ENCODE results near the gene POLR1E. TPM values are rescaled to one million over a fixed set of nuclear protein-coding genes. Genes with fewer than 3 reads are reported as not detected.

Gene POLR1E
- total and polyA plus RNA-seq, 3 experiments from 2014 or later: 21.4 to 84.6 (median 82.5) TPM

DNA sequence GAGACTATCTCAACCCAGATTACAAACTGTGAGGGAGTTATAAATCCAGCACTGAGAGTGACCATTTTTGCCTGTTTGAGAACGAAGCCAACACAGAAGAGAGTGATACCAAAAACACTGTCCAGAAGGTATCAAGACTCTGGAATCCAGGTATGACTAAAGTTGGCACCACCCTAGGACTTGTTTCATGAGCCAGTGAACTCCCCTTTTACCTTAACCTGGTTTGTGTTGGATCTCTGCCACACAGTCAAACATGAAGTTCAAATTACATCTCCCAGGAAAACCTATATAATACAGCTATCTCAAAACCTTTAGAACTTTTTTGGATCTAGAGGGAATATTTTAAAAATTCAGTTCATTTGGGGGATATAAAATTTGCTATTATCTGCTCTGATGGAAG, 31.9 kb upstream of the POLR1E start:
- Histone ChIP-seq H3K4me3 (ENCODE audit: low read length) (no peak overlapping the region), H3K36me3 (ENCODE audit: insufficient read depth, low read length) (peaks cover 10% of the 10 kb centered on the region), H3K4me1 (ENCODE audit: insufficient read depth, low read length) (peaks cover 6% of the 10 kb centered on the region), H3K27ac (ENCODE audit: low read depth, low read length) (no peak overlapping the region), H3K9me3 (ENCODE audit: low read length) (no peaks in the 10 kb centered on the region), H3K27me3 (ENCODE audit: insufficient read depth, low read length, poor library complexity, severe bottlenecking) (no peaks in the 10 kb centered on the region)
- peaks cover 0 to 32% (median 10%) of the 10 kb centered on the region in 3 donors for H3K36me3 Mint-ChIP-seq
- H3K4me3 Mint-ChIP-seq: no peak overlapping the region
- H3K9me3 Mint-ChIP-seq: no peaks in the 10 kb centered on the region
- DNase-seq: no peak
- peaks cover 32 to 64% (median 54%) of the 10 kb centered on the region in 3 donors for H3K4me1 Mint-ChIP-seq
- ChIA-PET CTCF (no interaction called here), POLR2A (no interaction called here)
- H3K27me3 Mint-ChIP-seq: no peaks in the 10 kb centered on the region
- H3K27ac Mint-ChIP-seq: peak overlapping the region in 1 of 8 donors; percentile 7

GRCh38 chr9:37454238-37454637, 31.5 kb upstream of the POLR1E start:
- Mint-ChIP-seq H3K36me3 (peaks cover 0 to 31% (median 10%) of the 10 kb centered on the region in 3 donors), H3K27ac (peak overlapping the region in 2 of 8 donors; percentile 7 to 30), H3K27me3 (no peaks in the 10 kb centered on the region), H3K9me3 (no peaks in the 10 kb centered on the region), H3K4me3 (no peak overlapping the region), H3K4me1 (peaks cover 32 to 64% (median 54%) of the 10 kb centered on the region in 3 donors)
- DNase-seq: no peak
- Histone ChIP-seq H3K27me3 (ENCODE audit: insufficient read depth, low read length, poor library complexity, severe bottlenecking) (no peaks in the 10 kb centered on the region), H3K27ac (ENCODE audit: low read depth, low read length) (no peak overlapping the region), H3K4me3 (ENCODE audit: low read length) (no peak overlapping the region), H3K36me3 (ENCODE audit: insufficient read depth, low read length) (peaks cover 10% of the 10 kb centered on the region), H3K4me1 (ENCODE audit: insufficient read depth, low read length) (peaks cover 6% of the 10 kb centered on the region), H3K9me3 (ENCODE audit: low read length) (no peaks in the 10 kb centered on the region)
- CTCF ChIA-PET: no interaction called here
- POLR2A ChIA-PET: no interaction called here

DNA sequence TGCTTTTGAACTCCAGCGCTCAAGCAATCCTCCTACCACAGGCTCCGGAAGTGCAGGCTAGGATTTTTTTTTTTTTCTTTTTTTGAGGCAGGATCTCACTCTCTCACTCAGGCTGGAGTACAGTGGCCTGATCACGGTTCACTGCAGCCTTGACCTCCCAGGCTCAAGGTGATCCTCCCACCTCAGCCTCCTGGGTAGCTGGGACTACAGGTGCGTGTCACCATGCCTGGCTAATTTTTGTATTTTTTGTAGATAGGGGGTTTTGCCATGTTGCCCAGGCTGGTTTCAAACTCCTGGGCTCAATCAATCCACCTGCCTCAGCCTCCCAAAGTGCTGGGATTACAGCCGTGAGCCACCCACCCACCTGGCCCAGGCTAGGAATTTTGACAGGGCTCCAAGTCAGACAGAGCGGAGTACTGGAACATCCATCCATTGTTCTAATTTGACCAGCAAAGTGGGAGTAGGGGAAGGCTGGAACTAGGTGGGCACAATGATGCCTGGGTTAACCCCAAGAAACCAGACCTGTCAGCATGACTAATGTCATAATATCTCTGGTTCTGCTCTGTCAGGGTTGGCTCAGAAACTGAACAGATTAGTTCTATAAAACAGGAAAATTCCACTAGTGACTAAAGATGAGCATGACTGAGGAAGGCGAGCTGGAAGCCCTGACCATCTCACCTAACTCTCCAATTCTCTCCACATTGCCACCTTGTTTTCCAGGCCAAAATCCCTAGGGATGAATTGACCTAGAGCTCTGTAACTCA, 29.7 kb upstream of the POLR1E start:
- Mint-ChIP-seq H3K27me3 (no peaks in the 10 kb centered on the region), H3K4me1 (peaks cover 32 to 63% (median 56%) of the 10 kb centered on the region in 3 donors), H3K4me3 (no peak overlapping the region), H3K9me3 (no peaks in the 10 kb centered on the region), H3K27ac (peak overlapping the region in 2 of 8 donors; percentile 34 to 58), H3K36me3 (peaks cover 0 to 18% (median 6%) of the 10 kb centered on the region in 3 donors)
- Histone ChIP-seq H3K4me3 (ENCODE audit: low read length) (no peak overlapping the region), H3K27me3 (ENCODE audit: insufficient read depth, low read length, poor library complexity, severe bottlenecking) (no peaks in the 10 kb centered on the region), H3K9me3 (ENCODE audit: low read length) (no peaks in the 10 kb centered on the region), H3K36me3 (ENCODE audit: insufficient read depth, low read length) (no peaks in the 10 kb centered on the region), H3K4me1 (ENCODE audit: insufficient read depth, low read length) (peaks cover 6% of the 10 kb centered on the region), H3K27ac (ENCODE audit: low read depth, low read length) (no peak overlapping the region)
- CTCF ChIA-PET: interaction anchor here (1.4 kb wide), 1 partner anchor 15 kb away, joined by 3 read pairs; no protein-coding TSS in a partner anchor
- DNase-seq: no peak
- POLR2A ChIA-PET: no interaction called here

- H3K27me3 Mint-ChIP-seq: no peaks in the 10 kb centered on the region
- H3K27ac Mint-ChIP-seq: peak overlapping the region in 1 of 8 donors; percentile 90
- H3K4me3 ChIP-seq (ENCODE audit: low read length): no peak overlapping the region
- no peaks in the 10 kb centered on the region for H3K27me3 ChIP-seq (ENCODE audit: insufficient read depth, low read length, poor library complexity, severe bottlenecking)
- CTCF ChIA-PET: interaction anchor here (1.4 kb wide), 1 partner anchor 14 kb away, joined by 3 read pairs; no protein-coding TSS in a partner anchor
- peaks cover 6% of the 10 kb centered on the region for H3K4me1 ChIP-seq (ENCODE audit: insufficient read depth, low read length)
- H3K36me3 Mint-ChIP-seq: peaks cover 0 to 14% (median 5%) of the 10 kb centered on the region in 3 donors
- no peaks in the 10 kb centered on the region for H3K9me3 ChIP-seq (ENCODE audit: low read length)
- H3K9me3 Mint-ChIP-seq: no peaks in the 10 kb centered on the region
- H3K4me3 Mint-ChIP-seq: no peak overlapping the region
- no peak for DNase-seq
- H3K27ac ChIP-seq (ENCODE audit: low read depth, low read length): no peak overlapping the region
- peaks cover 31 to 64% (median 56%) of the 10 kb centered on the region in 3 donors for H3K4me1 Mint-ChIP-seq
- no peaks in the 10 kb centered on the region for H3K36me3 ChIP-seq (ENCODE audit: insufficient read depth, low read length)
- POLR2A ChIA-PET: no interaction called here
These were observed 28.9 kb upstream of the POLR1E start for GRCh38 chr9:37456817-37457216.

DNA sequence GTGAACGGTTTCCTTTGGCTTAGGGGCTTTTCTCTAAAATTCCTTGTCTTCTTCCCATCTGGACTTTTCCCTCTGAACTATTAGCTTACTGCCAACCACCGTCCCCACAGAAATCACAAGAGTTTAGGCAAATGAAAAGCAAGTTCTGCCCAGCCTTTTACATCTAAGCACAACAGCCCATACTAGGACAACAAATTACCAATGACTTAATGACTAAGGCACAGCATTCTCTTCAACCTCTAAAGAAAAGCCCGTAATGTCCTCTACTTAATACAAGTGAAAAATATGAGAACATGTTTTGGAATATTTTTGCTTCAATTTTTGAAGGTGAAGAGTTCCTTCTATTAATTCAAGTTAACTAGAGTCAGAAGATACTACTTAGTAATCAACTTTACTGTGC, 21.7 kb upstream of the POLR1E start:
- Mint-ChIP-seq H3K27ac (peak overlapping the region; percentile 94 to 99 (median 98)), H3K9me3 (no peaks in the 10 kb centered on the region), H3K36me3 (peaks cover 0 to 16% (median 5%) of the 10 kb centered on the region in 3 donors), H3K4me3 (peak overlapping the region; percentile 91 to 98 (median 96)), H3K27me3 (peaks cover 0 to 9% of the 10 kb centered on the region in 2 donors), H3K4me1 (peaks cover 28 to 42% (median 42%) of the 10 kb centered on the region in 3 donors)
- peak overlapping the region; percentile 96 for H3K4me3 ChIP-seq (ENCODE audit: low read length)
- H3K27me3 ChIP-seq (ENCODE audit: insufficient read depth, low read length, poor library complexity, severe bottlenecking): no peaks in the 10 kb centered on the region
- peak overlapping the region; percentile 95 for H3K27ac ChIP-seq (ENCODE audit: low read depth, low read length)
- POLR2A ChIA-PET: no interaction called here
- DNase-seq: no peak
- H3K9me3 ChIP-seq (ENCODE audit: low read length): no peaks in the 10 kb centered on the region
- no peaks in the 10 kb centered on the region for H3K36me3 ChIP-seq (ENCODE audit: insufficient read depth, low read length)
- CTCF ChIA-PET: no interaction called here
- peaks cover 24% of the 10 kb centered on the region for H3K4me1 ChIP-seq (ENCODE audit: insufficient read depth, low read length)

- peaks cover 0 to 9% of the 10 kb centered on the region in 2 donors for H3K27me3 Mint-ChIP-seq
- Histone ChIP-seq H3K27me3 (ENCODE audit: insufficient read depth, low read length, poor library complexity, severe bottlenecking) (no peaks in the 10 kb centered on the region), H3K36me3 (ENCODE audit: insufficient read depth, low read length) (no peaks in the 10 kb centered on the region), H3K4me3 (ENCODE audit: low read length) (peak overlapping the region; percentile 96), H3K27ac (ENCODE audit: low read depth, low read length) (peak overlapping the region; percentile 95), H3K9me3 (ENCODE audit: low read length) (no peaks in the 10 kb centered on the region), H3K4me1 (ENCODE audit: insufficient read depth, low read length) (peaks cover 24% of the 10 kb centered on the region)
- peak overlapping the region; percentile 94 to 99 (median 98) for H3K27ac Mint-ChIP-seq
- peak overlapping the region; percentile 91 to 98 (median 96) for H3K4me3 Mint-ChIP-seq
- no peaks in the 10 kb centered on the region for H3K9me3 Mint-ChIP-seq
- ChIA-PET POLR2A (interaction anchor here (0.8 to 2.2 kb wide), 6 partner anchors 21 to 1274 kb away, joined by 3 to 23 read pairs (median 4); partner anchors contain the start of genes CLTA, POLR1E and TOMM5), CTCF (no interaction called here)
- H3K4me1 Mint-ChIP-seq: peaks cover 28 to 42% (median 42%) of the 10 kb centered on the region in 3 donors
- peak in 4 of 5 donors; percentile 78 to 94 (median 86) for DNase-seq
- peaks cover 0 to 16% (median 5%) of the 10 kb centered on the region in 3 donors for H3K36me3 Mint-ChIP-seq
These were observed 21.1 kb upstream of the POLR1E start for GRCh38 chr9:37464426-37465248.

- H3K4me1 ChIP-seq (ENCODE audit: insufficient read depth, low read length): peaks cover 24% of the 10 kb centered on the region
- no peaks in the 10 kb centered on the region for H3K36me3 ChIP-seq (ENCODE audit: insufficient read depth, low read length)
- Mint-ChIP-seq H3K9me3 (no peaks in the 10 kb centered on the region), H3K4me3 (peak within 1 kb of the TSS; percentile 91 to 98 (median 96)), H3K4me1 (peaks cover 28 to 42% (median 42%) of the 10 kb centered on the region in 3 donors), H3K36me3 (peaks cover 0 to 16% (median 5%) of the 10 kb centered on the region in 3 donors), H3K27me3 (peaks cover 0 to 9% of the 10 kb centered on the region in 2 donors), H3K27ac (peak within 1 kb of the TSS; percentile 94 to 99 (median 98))
- CTCF ChIA-PET: interaction anchor here (1.0 kb wide), 1 partner anchor 50 kb away, joined by 3 read pairs; no protein-coding TSS in a partner anchor
- H3K9me3 ChIP-seq (ENCODE audit: low read length): no peaks in the 10 kb centered on the region
- DNase-seq: peak; percentile 99 to 100 (median 99)
- H3K4me3 ChIP-seq (ENCODE audit: low read length): peak within 1 kb of the TSS; percentile 96
- POLR2A ChIA-PET: interaction anchor here (0.8 to 2.2 kb wide), 7 partner anchors 20 to 1275 kb away, joined by 3 to 23 read pairs (median 4); partner anchors contain the start of genes CLTA, POLR1E, TOMM5 and ZCCHC7
- no peaks in the 10 kb centered on the region for H3K27me3 ChIP-seq (ENCODE audit: insufficient read depth, low read length, poor library complexity, severe bottlenecking)
- peak within 1 kb of the TSS; percentile 95 for H3K27ac ChIP-seq (ENCODE audit: low read depth, low read length)
These were observed 20.3 kb upstream of the POLR1E start, which contains the start of gene ZBTB5 for GRCh38 chr9:37465249-37466036. Gene ZBTB5, minus strand, starts transcription at chr9:37465450. Its CDS starts 22,899 bp downstream, at chr9:37442551.
